Nephron (organoid): ENCODE measurements around the gene MTHFD1L.
"Not testable (repeated sequence)": the region's sequence is repeated elsewhere in the genome, so short reads cannot be mapped to it uniquely, and the experiment has no call there.

Source experiments
- H3K27ac Mint-ChIP-seq, 3 experiments: 2 replicates each; pipeline ENCODE4 v1.8.0; 2020; ENCODE audit warnings: mixed read lengths in 3 of 3, mild to moderate bottlenecking in 2 of 3, moderate library complexity in 1 of 3
- H3K27me3 Mint-ChIP-seq: 2 replicates; pipeline ENCODE4 v1.8.0; 2021; ENCODE audit warnings: low read depth, mild to moderate bottlenecking, moderate library complexity, mixed read lengths
- H3K36me3 Mint-ChIP-seq: 2 replicates; pipeline ENCODE4 v1.8.0; 2020; ENCODE audit warnings: low read depth, mixed read lengths
- H3K4me1 Mint-ChIP-seq: 2 replicates; pipeline ENCODE4 v1.8.0; 2020; ENCODE audit warnings: mixed read lengths
- H3K4me3 Mint-ChIP-seq, 3 experiments: 2 replicates each; pipeline ENCODE4 v1.8.0; 2020; ENCODE audit warnings: mild to moderate bottlenecking in 3 of 3, mixed read lengths in 3 of 3, moderate library complexity in 2 of 3
- H3K9me3 Mint-ChIP-seq: 2 replicates; pipeline ENCODE4 v1.8.0; 2020; ENCODE audit warnings: mixed read lengths
- CTCF ChIP-seq, 3 experiments: fragments of 200-600 bp; sonication (generic); IDR thresholded peaks; one replicate each; pipeline ENCODE4 v1.5.0; 2021; ENCODE audit warnings: antibody characterized with exemption in 3 of 3; ENCODE audit not compliant: unreplicated experiment in 3 of 3

MTHFD1L gene

GRCh38 chr6:151084275-151084674 lies 218.8 kb downstream of the MTHFD1L start:
- no peak for TF ChIP-seq CTCF (IDR thresholded peaks at IDR 0.05; ENCODE audit: unreplicated experiment in 3 of 3)
- Mint-ChIP-seq H3K4me1 (peaks cover 12% of the 10 kb centered on the region), H3K36me3 (peaks cover 11% of the 10 kb centered on the region), H3K27me3 (no peaks in the 10 kb centered on the region), H3K27ac (no peak overlapping the region), H3K9me3 (peaks cover 4% of the 10 kb centered on the region), H3K4me3 (no peak overlapping the region)

DNA sequence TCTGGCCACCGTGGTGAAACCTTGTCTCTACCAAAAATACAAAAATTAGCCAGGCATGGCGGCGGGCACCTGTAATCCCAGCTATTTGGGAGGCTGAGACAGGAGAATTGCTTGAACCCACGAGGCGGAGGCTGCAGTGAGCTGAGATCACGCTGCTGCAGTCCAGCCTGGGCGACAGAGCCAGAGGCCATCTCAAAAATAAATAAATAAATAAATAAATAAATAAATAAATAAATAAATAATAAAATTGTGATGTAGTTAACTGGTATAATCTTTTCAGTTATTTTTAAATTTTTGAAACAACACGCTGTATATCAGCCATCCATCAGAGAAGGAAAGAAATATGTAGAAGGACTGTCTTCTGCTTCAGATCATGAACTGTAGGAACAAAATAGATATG lies 221.6 kb downstream of the MTHFD1L start:
- H3K4me1 Mint-ChIP-seq = peaks cover 13% of the 10 kb centered on the region

DNA sequence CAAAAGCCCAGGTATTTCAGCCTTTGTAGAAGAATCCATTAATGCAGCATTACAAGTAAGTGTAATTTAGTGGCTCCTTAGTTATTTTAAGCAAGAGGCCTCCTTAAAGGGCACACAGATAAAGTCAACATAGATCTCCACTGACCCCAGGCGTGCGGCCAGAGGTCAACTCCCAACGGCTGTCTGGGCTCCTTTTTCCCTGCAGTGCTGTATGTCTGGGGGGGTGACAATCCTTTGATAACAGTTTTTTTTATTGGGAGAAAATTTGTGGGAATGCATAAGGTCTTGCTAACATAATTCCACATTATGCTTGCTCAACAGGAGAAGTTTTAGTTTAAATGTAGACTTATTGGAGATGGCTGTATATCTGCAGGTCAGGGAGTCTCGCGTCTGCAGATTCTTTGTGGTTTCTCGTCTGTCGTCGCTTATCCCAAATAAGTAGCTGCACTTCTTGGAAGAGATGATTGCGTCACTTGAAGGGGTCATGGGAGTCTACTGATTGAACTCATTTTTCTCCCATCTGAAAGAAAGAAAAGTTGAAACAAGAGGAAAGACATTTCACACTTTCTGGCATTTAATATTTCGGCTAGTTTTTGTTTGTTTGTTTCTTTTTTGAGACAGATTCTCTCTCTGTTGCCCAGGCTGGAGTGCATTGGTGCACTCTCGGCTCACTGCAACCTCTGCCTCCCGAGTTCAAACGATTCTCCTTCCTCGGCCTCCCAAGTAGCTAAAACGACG lies 222.5 kb downstream of the MTHFD1L start:
- Mint-ChIP-seq H3K27me3 (no peaks in the 10 kb centered on the region), H3K36me3 (peaks cover 6% of the 10 kb centered on the region)
- TF ChIP-seq CTCF (IDR thresholded peaks at IDR 0.05; ENCODE audit: unreplicated experiment in 3 of 3) = no peak

More for the DNA sequence above, 221.6 kb downstream of the MTHFD1L start:
- not testable (repeated sequence) for H3K9me3 Mint-ChIP-seq, H3K4me3 Mint-ChIP-seq, H3K27me3 Mint-ChIP-seq, H3K36me3 Mint-ChIP-seq
- H3K27ac Mint-ChIP-seq = peak overlapping the region in 2 of 3 experiments; percentile 96 to 97

GRCh38 chr6:151088599-151088935 lies 223.1 kb downstream of the MTHFD1L start:
- Mint-ChIP-seq H3K4me1 (peaks cover 20% of the 10 kb centered on the region), H3K27ac (peak overlapping the region; percentile 96 to 99 (median 97)), H3K27me3 (no peaks in the 10 kb centered on the region), H3K9me3 (no peaks in the 10 kb centered on the region), H3K4me3 (no peak overlapping the region), H3K36me3 (peaks cover 8% of the 10 kb centered on the region)
- no peak for TF ChIP-seq CTCF (IDR thresholded peaks at IDR 0.05; ENCODE audit: unreplicated experiment in 3 of 3)

More for the DNA sequence above, 222.5 kb downstream of the MTHFD1L start:
- peak overlapping the region in 1 of 3 experiments; percentile 55 for H3K4me3 Mint-ChIP-seq
- no peaks in the 10 kb centered on the region for H3K9me3 Mint-ChIP-seq
- H3K4me1 Mint-ChIP-seq = peaks cover 20% of the 10 kb centered on the region
- peak overlapping the region; percentile 96 to 99 (median 97) for H3K27ac Mint-ChIP-seq

- H3K27ac Mint-ChIP-seq = peak overlapping the region; percentile 78 to 97 (median 78)
- no peaks in the 10 kb centered on the region for H3K27me3 Mint-ChIP-seq
- H3K36me3 Mint-ChIP-seq = peaks cover 10% of the 10 kb centered on the region
- peaks cover 20% of the 10 kb centered on the region for H3K4me1 Mint-ChIP-seq
- no peak overlapping the region for H3K4me3 Mint-ChIP-seq
- no peak for TF ChIP-seq CTCF (IDR thresholded peaks at IDR 0.05; ENCODE audit: unreplicated experiment in 3 of 3)
- no peaks in the 10 kb centered on the region for H3K9me3 Mint-ChIP-seq
Measured at GRCh38 chr6:151088963-151089362, 223.5 kb downstream of the MTHFD1L start.

DNA sequence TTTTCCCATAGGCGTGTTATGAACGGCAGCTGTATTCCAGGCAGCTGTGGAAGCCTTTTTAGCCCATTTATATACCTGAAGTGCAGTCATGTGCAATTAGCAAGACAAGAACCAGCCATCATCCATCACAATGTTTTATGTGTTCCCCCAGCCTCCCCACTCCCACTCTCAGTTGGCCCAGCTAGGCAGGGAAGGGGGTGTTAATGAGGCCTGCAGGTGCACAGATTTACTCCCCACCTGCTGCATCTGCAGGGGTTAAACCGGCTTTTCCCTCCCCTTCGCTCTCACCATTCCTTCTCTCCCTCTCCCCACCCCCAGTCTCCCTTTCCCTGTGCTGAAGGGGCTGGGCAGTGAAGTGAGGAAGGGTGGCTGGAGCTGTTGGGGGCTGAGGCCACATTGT lies 224.5 kb downstream of the MTHFD1L start:
- no peaks in the 10 kb centered on the region for H3K9me3 Mint-ChIP-seq
- no peak for TF ChIP-seq CTCF (IDR thresholded peaks at IDR 0.05; ENCODE audit: unreplicated experiment in 3 of 3)

More for the DNA sequence above, 224.5 kb downstream of the MTHFD1L start:
- Mint-ChIP-seq H3K27ac (peak overlapping the region; percentile 81 to 97 (median 81)), H3K27me3 (no peaks in the 10 kb centered on the region), H3K4me1 (peaks cover 20% of the 10 kb centered on the region), H3K4me3 (no peak overlapping the region), H3K36me3 (peaks cover 14% of the 10 kb centered on the region)
